Transverse colon (tissue), 4 donors: ENCODE data around the gene RAX2. TPM values are rescaled to one million over a fixed set of nuclear protein-coding genes. Genes with fewer than 3 reads are reported as not detected.
A peak's percentile ranks its signal among the peaks of the same experiment; 100 is the strongest.

ENCODE experiments used
- DNase-seq: peaks from one replicate; pipeline ENCODE4 v3.0.0-alpha.2; 2019
- H3K27ac ChIP-seq, 4 donors: fragments of 200-600 bp; sonication (generic); 2 replicates each; pipeline ENCODE4 v1.5.1; 2016 to 2018; ENCODE audit warnings: inconsistent platforms in 4 of 4
- H3K27me3 ChIP-seq: fragments of 200-600 bp; sonication (generic); 2 replicates; pipeline ENCODE4 v1.5.1; 2017; ENCODE audit warnings: inconsistent platforms
- H3K36me3 ChIP-seq, 4 donors: fragments of 200-600 bp; sonication (generic); 2 replicates each; pipeline ENCODE4 v1.5.1; 2017 to 2019; ENCODE audit warnings: inconsistent platforms in 4 of 4
- H3K4me1 ChIP-seq, 4 donors: fragments of 200-600 bp; sonication (generic); 2 replicates each; pipeline ENCODE4 v1.5.1; 2017 to 2020; ENCODE audit warnings: inconsistent platforms in 4 of 4
- H3K4me3 ChIP-seq, 4 donors: fragments of 200-600 bp; sonication (generic); 1 replicate in 1 of 4; 2 replicates in 3 of 4; pipeline versions ENCODE4 v1.5.1 to v1.6.1; 2017 to 2019; ENCODE audit warnings: inconsistent platforms in 4 of 4
- H3K9me3 ChIP-seq, 2 donors: fragments of 200-600 bp; sonication (generic); 2 replicates each; pipeline ENCODE4 v1.5.1; 2017 to 2019; ENCODE audit warnings: inconsistent platforms in 2 of 2
- CTCF ChIP-seq, 5 experiments: fragments of 200-600 bp in 3 of 5; fragments of 450-650 bp in 2 of 5; sonication (generic) in 3 of 5; IDR thresholded peaks; 1 replicate in 2 of 5; 2 replicates in 3 of 5; pipeline ENCODE4 v1.5.1; 2016 to 2017; ENCODE audit warnings: antibody characterized with exemption in 5 of 5, inconsistent platforms in 3 of 5, mild to moderate bottlenecking in 2 of 5, moderate library complexity in 1 of 5
- EP300 ChIP-seq: sonication (generic); formaldehyde crosslinking; IDR thresholded peaks from one replicate; pipeline ENCODE4 v1.6.1; 2017; ENCODE audit warnings: antibody characterized with exemption, low read depth
- POLR2A ChIP-seq: fragments of 450-650 bp; IDR thresholded peaks from one replicate; pipeline ENCODE4 v1.6.1; 2016; ENCODE audit warnings: antibody characterized with exemption, mild to moderate bottlenecking, moderate library complexity
- POLR2AphosphoS5 ChIP-seq, 3 donors: sonication (generic); formaldehyde crosslinking; IDR thresholded peaks; one replicate each; pipeline ENCODE4 v1.6.1; 2016; ENCODE audit warnings: antibody characterized with exemption in 3 of 3
- WGBS, 2 donors: methylation state at CpG; one replicate each; pipeline ENCODE4 v1.1.5; 2018; ENCODE audit warnings: low coverage in 1 of 2; 5-methylcytosine and 5-hydroxymethylcytosine counted together
- in situ Hi-C, 4 donors: fragments of 200-750 bp; cut with MboI; loops; one replicate each; pipeline versions ENCODE4 v1.15.0 to v1.15.1; 2017; ENCODE audit warnings: low sequenced_read_pairs in 3 of 4, low pct_ligation_motif_present in 1 of 4, low pct_unique_long_range_greater_than_20kb in 1 of 4
- intact Hi-C: fragments of 100-400 bp; cut with DNase I; formaldehyde crosslinking; loops from one replicate; pipeline ENCODE4 v1.15.1; 2023; ENCODE audit warnings: low total_unique reads
- total RNA-seq, 4 donors: library from RNA; depleted of rRNA; stranded (reverse); fragments of >200 nt; gene quantifications; one replicate each; pipeline ENCODE4 v1.1.0, GENCODE V29; 2016

Gene RAX2
- total RNA-seq, 4 donors from 2014 or later: not detected

DNA sequence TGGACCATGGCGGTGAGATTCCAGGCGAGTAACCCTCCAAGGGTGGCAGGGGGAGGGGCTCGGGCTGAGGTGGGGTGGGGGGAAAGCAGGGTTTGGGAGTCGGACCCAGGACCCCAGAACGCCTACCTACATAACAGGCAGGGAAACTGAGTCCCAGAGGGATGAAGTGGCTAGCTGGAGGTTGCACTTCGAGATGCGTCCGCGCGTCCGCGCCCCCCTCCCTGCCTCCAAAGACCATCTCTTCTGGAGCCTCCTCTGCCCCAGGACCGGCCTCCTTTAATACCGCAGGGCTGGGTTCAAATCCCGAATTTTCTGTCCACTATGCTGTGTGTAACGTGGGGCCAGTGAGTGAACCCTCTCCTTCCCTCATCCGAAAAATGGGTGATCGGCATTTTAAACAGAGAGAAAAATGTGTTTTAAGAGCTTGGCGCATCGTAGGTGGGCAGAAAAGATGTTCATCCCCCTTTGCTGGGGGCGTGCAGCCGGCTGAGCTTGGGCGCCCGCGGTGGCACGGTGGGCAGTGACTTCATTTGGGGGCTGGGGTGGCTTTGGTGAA, 50.1 kb downstream of the RAX2 start:
- intact Hi-C loops: no loop called here
- no peak for DNase-seq
- in situ Hi-C loops: no loop called here
- TF ChIP-seq EP300 (no peak), CTCF (IDR thresholded peaks at IDR 0.05) (no peak), POLR2A (peak; percentile 10), POLR2AphosphoS5 (IDR thresholded peaks at IDR 0.05) (peak in 1 of 3 donors; percentile 7)
- 0 to 4% methylated on average over 6 to 26 of the region's 26 CpGs for WGBS, 2 donors
- Histone ChIP-seq H3K9me3 (no peaks in the 10 kb centered on the region), H3K4me3 (peak overlapping the region; percentile 27 to 61 (median 42)), H3K27me3 (peaks cover 38% of the 10 kb centered on the region), H3K27ac (peak overlapping the region; percentile 85 to 94 (median 89)), H3K36me3 (no peaks in the 10 kb centered on the region), H3K4me1 (peaks cover 3 to 71% (median 41%) of the 10 kb centered on the region in 4 donors)

DNA sequence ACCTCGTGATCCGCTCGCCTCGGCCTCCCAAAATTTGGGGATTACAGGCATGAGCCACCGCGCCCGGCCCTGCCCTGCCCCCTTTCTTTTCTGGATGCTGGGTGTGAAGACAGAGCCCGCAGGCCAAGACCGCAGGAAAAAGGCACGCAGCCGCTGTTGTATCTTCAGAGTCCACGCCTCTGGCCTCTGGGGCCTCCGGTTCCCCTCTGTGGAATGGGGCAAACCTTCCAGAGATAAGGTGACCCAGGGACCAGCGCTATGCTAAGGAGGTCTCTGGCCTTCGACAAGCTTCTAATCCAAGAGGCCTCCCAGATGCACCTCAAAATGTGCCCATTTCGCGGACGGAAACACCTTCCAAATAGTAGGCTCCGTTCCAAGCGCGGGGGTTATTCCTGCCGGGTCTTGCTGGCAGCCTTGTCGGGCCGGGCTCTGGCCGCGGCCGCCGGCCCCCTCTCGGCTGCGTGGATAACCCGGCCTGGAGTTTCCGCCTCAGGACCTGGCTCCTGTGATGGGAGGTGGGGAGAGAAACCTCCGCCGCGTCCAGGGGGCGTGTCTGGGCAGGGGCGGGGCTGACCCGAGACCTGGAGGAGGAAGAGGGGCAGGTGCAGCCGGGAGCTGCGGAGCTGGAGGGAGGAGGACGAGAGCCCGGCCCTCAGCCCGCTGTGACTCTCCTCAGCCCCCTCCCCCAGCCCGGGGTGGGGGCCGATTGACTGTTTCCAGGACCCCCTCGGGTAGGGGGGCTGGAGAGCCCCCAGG, 50.7 kb downstream of the RAX2 start:
- in situ Hi-C loops (no loop called here), intact Hi-C loops (no loop called here)
- peak overlapping the region; percentile 85 to 94 (median 89) for H3K27ac ChIP-seq
- H3K4me3 ChIP-seq: peak overlapping the region; percentile 27 to 61 (median 42)
- peak; percentile 93 for TF ChIP-seq POLR2A
- peak in 2 of 5 experiments; percentile 3 to 30 for TF ChIP-seq CTCF (IDR thresholded peaks at IDR 0.05)
- TF ChIP-seq POLR2AphosphoS5 (IDR thresholded peaks at IDR 0.05): peak; percentile 67 to 96 (median 91)
- peak; percentile 66 for TF ChIP-seq EP300
- no peaks in the 10 kb centered on the region for H3K36me3 ChIP-seq
- DNase-seq: peak; percentile 97
- 16% methylated on average over 42 of the region's 46 CpGs; no CpG with 5 or more reads in 1 of the 2 donors for WGBS, 2 donors
- peaks cover 3 to 69% (median 37%) of the 10 kb centered on the region in 4 donors for H3K4me1 ChIP-seq
- H3K27me3 ChIP-seq: peaks cover 38% of the 10 kb centered on the region
- H3K9me3 ChIP-seq: no peaks in the 10 kb centered on the region

DNA sequence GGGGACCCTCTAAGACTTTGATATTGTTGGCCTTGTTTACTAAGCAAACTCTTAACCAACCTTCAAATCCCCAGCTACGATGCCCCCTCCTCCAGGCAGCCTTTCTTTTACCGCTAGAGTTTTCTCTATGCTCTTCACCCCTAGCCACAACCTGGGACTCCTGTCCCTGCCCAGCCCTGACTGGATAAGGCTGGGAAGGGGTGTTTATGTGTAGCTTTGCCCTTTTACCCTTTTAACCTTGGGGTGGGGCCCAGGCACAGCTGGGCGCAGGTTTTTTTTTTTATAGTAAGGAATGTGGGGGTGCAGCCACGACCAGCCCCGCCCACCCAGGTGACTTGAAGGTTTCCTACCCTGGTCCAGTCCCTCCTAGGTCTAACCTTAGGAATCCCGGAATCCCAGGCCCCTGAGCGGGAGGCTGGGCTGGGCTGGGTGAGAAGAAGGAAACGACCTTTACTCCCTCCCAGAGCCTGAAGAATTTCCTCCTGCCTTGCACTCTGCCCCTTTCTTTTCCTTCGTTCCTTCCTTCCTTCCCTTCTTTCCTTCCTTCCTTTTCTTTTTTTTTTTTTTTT, 51.6 kb downstream of the RAX2 start:
- Histone ChIP-seq H3K9me3 (no peaks in the 10 kb centered on the region), H3K27ac (peak overlapping the region; percentile 85 to 94 (median 89)), H3K27me3 (peaks cover 38% of the 10 kb centered on the region), H3K4me3 (peak overlapping the region in 2 of 4 donors; percentile 6 to 61), H3K4me1 (peaks cover 3 to 66% (median 35%) of the 10 kb centered on the region in 4 donors), H3K36me3 (no peaks in the 10 kb centered on the region)
- intact Hi-C loops (no loop called here), in situ Hi-C loops (no loop called here)
- peak; percentile 93 for DNase-seq
- 10 to 18% methylated on average over 5 to 9 of the region's 9 CpGs for WGBS, 2 donors
- TF ChIP-seq EP300 (peak; percentile 33), POLR2AphosphoS5 (IDR thresholded peaks at IDR 0.05) (peak in 2 of 3 donors; percentile 66 to 87), CTCF (IDR thresholded peaks at IDR 0.05) (no peak), POLR2A (peak; percentile 48)

DNA sequence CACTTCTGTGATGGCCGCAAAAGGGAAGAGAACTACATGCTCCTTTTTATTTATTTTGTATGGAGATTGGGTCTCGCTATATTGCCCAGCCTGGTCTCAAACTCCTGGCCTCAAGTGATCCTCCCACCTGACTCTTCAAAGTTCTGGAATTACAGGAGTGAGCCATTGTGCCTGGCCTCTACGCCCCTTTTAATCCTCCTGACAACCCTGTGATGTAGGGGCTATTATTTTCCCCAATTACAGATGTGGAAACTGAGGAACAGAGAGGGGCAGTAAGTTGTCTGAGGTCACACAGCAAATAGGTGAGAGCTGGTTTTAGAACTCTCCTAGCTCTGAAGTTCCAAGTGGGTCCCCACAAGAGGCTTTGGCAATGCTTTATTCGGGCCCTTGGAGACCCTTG, 52.2 kb downstream of the RAX2 start:
- H3K36me3 ChIP-seq: no peaks in the 10 kb centered on the region
- peak overlapping the region in 1 of 4 donors; percentile 7 for H3K4me3 ChIP-seq
- H3K27me3 ChIP-seq: peaks cover 38% of the 10 kb centered on the region
- no peak for TF ChIP-seq POLR2AphosphoS5 (IDR thresholded peaks at IDR 0.05)
- no peak for TF ChIP-seq EP300
- TF ChIP-seq CTCF (IDR thresholded peaks at IDR 0.05): no peak
- TF ChIP-seq POLR2A: no peak
- DNase-seq: no peak
- H3K27ac ChIP-seq: peak overlapping the region; percentile 85 to 94 (median 89)
- 87 to 93% methylated on average over 2 to 4 of the region's 4 CpGs for WGBS, 2 donors
- no peaks in the 10 kb centered on the region for H3K9me3 ChIP-seq
- in situ Hi-C loops (no loop called here), intact Hi-C loops (no loop called here)
- H3K4me1 ChIP-seq: peaks cover 3 to 60% (median 32%) of the 10 kb centered on the region in 4 donors
